ENCODE measurements around the gene ADAMTS8.

Gene ADAMTS8

DNA sequence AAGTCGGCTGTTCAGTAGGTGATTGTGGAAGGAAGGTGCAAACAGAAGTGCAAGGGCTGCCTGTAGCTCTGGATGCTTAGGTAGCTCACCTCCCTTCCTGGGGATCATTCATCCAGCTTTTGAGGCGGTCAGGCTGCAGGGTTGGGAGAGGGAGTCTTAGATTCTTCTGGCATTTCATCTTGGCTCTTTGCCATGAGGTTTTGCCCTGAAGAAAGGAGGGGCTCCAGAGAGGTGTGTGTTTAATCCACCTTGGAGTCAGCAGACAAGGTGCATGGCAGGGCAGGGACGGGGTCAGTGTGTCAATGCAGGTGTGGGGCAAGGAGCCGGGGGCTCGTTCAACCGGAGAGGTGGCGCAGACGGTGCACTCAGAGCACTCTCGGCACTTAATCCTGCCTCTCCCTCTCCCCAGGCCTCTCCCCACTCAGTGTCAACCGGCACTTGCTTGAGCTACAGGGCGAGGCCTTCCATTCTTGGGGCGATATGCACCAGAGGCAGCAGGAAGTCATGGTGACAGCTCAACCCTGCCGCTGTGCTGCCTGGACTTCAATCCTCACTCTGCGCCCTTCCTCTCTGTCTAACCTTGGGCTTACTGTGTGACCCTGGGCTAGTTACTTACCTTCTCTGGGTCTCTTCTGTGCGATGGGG lies 27.2 kb upstream of the ADAMTS8 start:
- no peaks in the 10 kb centered on the region for H3K79me2 ChIP-seq (ENCODE audit: low read length)
- DNase-seq, result no peak
- H3K9me3 ChIP-seq (replicated peaks; ENCODE audit: insufficient read depth, low read length), result no peaks in the 10 kb centered on the region
- no peaks in the 10 kb centered on the region for H4K20me1 ChIP-seq (ENCODE audit: insufficient read depth, low read length)
- H3K4me3 ChIP-seq (ENCODE audit: low read length), result no peak overlapping the region
- H3K27ac ChIP-seq (ENCODE audit: low read length), result no peak overlapping the region
- TF ChIP-seq EZH2phosphoT487 (IDR thresholded peaks at IDR 0.05; ENCODE audit: low read length) (no peak), EZH2 (optimal IDR thresholded peaks at IDR 0.05; ENCODE audit: low read depth, low read length) (no peak)
- TF ChIP-seq, protein P1, sequence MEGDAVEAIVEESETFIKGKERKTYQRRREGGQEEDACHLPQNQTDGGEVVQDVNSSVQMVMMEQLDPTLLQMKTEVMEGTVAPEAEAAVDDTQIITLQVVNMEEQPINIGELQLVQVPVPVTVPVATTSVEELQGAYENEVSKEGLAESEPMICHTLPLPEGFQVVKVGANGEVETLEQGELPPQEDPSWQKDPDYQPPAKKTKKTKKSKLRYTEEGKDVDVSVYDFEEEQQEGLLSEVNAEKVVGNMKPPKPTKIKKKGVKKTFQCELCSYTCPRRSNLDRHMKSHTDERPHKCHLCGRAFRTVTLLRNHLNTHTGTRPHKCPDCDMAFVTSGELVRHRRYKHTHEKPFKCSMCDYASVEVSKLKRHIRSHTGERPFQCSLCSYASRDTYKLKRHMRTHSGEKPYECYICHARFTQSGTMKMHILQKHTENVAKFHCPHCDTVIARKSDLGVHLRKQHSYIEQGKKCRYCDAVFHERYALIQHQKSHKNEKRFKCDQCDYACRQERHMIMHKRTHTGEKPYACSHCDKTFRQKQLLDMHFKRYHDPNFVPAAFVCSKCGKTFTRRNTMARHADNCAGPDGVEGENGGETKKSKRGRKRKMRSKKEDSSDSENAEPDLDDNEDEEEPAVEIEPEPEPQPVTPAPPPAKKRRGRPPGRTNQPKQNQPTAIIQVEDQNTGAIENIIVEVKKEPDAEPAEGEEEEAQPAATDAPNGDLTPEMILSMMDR (IDR thresholded peaks at IDR 0.05; ENCODE audit: low read length), result no peak
- H3K4me1 ChIP-seq (ENCODE audit: low read length), result no peaks in the 10 kb centered on the region
- H2AFZ ChIP-seq (ENCODE audit: low read length), result no peak overlapping the region
- H3K4me2 ChIP-seq (ENCODE audit: low read depth, low read length), result no peak overlapping the region
- H3K9me2 ChIP-seq (replicated peaks; ENCODE audit: insufficient read depth, low read length), result no peaks in the 10 kb centered on the region
- H3F3A ChIP-seq (ENCODE audit: insufficient read depth, low read length), result no peaks in the 10 kb centered on the region
- H3K36me3 ChIP-seq (replicated peaks; ENCODE audit: insufficient read depth, low read length), result no peaks in the 10 kb centered on the region
- H3K9ac ChIP-seq (ENCODE audit: low read length), result no peak overlapping the region
- no peaks in the 10 kb centered on the region for H3K27me3 ChIP-seq (replicated peaks; ENCODE audit: insufficient read depth, low read length)

DNA sequence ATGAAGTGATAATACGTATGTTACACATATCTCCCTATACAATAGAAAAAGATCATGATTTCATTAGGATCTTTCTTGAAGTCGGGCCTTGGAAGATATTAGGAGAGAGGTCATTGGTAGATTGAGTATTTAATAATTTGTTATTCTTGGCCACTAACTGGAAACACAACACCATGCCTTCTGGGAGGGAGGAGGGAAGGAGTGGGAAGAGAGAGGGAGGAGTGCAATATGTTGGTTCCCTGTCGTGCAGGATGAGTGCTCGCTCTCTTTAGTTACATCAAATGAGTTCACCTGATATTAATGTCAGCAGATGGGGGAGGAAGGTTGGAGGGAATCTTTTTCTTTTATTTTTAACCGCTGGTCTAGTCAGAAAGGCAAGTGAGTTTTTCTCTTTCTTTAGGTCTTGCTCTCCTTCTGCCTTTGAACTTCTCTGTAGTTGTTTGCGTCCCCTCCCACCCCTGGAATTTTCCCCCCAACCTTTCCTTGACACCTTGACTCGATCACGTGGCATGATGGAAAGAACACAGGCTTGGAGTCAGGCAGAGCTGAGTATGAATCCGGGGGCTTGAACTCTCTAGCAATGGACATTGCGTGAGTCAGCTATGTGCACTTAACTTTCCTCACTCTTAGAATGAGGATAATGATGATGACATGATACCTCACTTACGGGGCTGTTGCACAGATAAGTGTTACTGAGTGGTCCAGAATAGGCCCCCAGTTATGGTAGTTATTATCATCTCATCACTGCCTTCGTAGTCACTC lies 26.3 kb upstream of the ADAMTS8 start:
- no peaks in the 10 kb centered on the region for H3K9me3 ChIP-seq (replicated peaks; ENCODE audit: insufficient read depth, low read length)
- H3K27me3 ChIP-seq (replicated peaks; ENCODE audit: insufficient read depth, low read length), result no peaks in the 10 kb centered on the region
- no peaks in the 10 kb centered on the region for H3K36me3 ChIP-seq (replicated peaks; ENCODE audit: insufficient read depth, low read length)
- no peaks in the 10 kb centered on the region for H3K4me1 ChIP-seq (ENCODE audit: low read length)
- H3K79me2 ChIP-seq (ENCODE audit: low read length), result no peaks in the 10 kb centered on the region
- no peak overlapping the region for H2AFZ ChIP-seq (ENCODE audit: low read length)
- no peaks in the 10 kb centered on the region for H4K20me1 ChIP-seq (ENCODE audit: insufficient read depth, low read length)
- TF ChIP-seq, protein P1 (IDR thresholded peaks at IDR 0.05; ENCODE audit: low read length), result no peak
- no peak for TF ChIP-seq EZH2phosphoT487 (IDR thresholded peaks at IDR 0.05; ENCODE audit: low read length)
- TF ChIP-seq EZH2 (optimal IDR thresholded peaks at IDR 0.05; ENCODE audit: low read depth, low read length), result no peak
- no peak for DNase-seq
- H3F3A ChIP-seq (ENCODE audit: insufficient read depth, low read length), result no peaks in the 10 kb centered on the region
- no peak overlapping the region for H3K4me2 ChIP-seq (ENCODE audit: low read depth, low read length)
- no peak overlapping the region for H3K27ac ChIP-seq (ENCODE audit: low read length)
- no peak overlapping the region for H3K4me3 ChIP-seq (ENCODE audit: low read length)
- no peaks in the 10 kb centered on the region for H3K9me2 ChIP-seq (replicated peaks; ENCODE audit: insufficient read depth, low read length)
- H3K9ac ChIP-seq (ENCODE audit: low read length), result no peak overlapping the region

DNA sequence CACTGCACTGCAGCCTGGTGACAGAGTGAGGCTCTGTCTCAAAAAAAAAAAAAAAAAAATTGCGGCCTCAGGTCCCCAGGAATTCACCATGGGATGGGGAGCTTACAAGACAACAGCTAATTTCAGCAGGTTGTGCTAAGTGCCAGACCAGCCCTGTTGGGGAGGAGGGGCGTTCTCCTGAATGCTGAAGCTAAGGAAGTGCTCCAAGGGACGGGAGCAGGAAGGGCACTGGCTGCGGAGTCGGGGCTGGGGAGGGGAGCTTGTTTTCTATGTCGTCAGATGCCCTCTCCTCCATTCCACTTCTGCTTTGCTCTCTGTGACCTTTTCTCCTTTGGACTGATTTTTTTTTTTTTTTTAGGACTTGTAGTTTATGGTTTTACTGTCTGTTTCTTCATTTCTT lies 24.5 kb upstream of the ADAMTS8 start:
- Histone ChIP-seq H3K9me2 (replicated peaks; ENCODE audit: insufficient read depth, low read length) (no peaks in the 10 kb centered on the region), H3K4me1 (ENCODE audit: low read length) (no peaks in the 10 kb centered on the region), H4K20me1 (ENCODE audit: insufficient read depth, low read length) (no peaks in the 10 kb centered on the region), H3K79me2 (ENCODE audit: low read length) (peaks cover 7% of the 10 kb centered on the region; the same call in 1 of the 2 replicates), H2AFZ (ENCODE audit: low read length) (no peak overlapping the region), H3K4me3 (ENCODE audit: low read length) (no peak overlapping the region), H3F3A (ENCODE audit: insufficient read depth, low read length) (peaks cover 6% of the 10 kb centered on the region; the same call in 1 of the 2 replicates), H3K9me3 (replicated peaks; ENCODE audit: insufficient read depth, low read length) (no peaks in the 10 kb centered on the region), H3K36me3 (replicated peaks; ENCODE audit: insufficient read depth, low read length) (no peaks in the 10 kb centered on the region), H3K27me3 (replicated peaks; ENCODE audit: insufficient read depth, low read length) (no peaks in the 10 kb centered on the region), H3K27ac (ENCODE audit: low read length) (no peak overlapping the region), H3K9ac (ENCODE audit: low read length) (no peak overlapping the region), H3K4me2 (ENCODE audit: low read depth, low read length) (no peak overlapping the region)
- TF ChIP-seq EZH2phosphoT487 (IDR thresholded peaks at IDR 0.05; ENCODE audit: low read length) (no peak), EZH2 (optimal IDR thresholded peaks at IDR 0.05; ENCODE audit: low read depth, low read length) (no peak)
- TF ChIP-seq, protein P1 (IDR thresholded peaks at IDR 0.05; ENCODE audit: low read length), result no peak
- no peak for DNase-seq

Measured in MM.1S (cell line).